ENCODE results near the gene DUSP6. TPM values are rescaled to one million over a fixed set of nuclear protein-coding genes. Genes with fewer than 3 reads are reported as not detected.
A peak's percentile ranks its signal among the peaks of the same experiment; 100 is the strongest.

The DUSP6 gene
- total and polyA plus RNA-seq, 12 donors = 12.3 to 81.8 (median 39.9) TPM

DNA sequence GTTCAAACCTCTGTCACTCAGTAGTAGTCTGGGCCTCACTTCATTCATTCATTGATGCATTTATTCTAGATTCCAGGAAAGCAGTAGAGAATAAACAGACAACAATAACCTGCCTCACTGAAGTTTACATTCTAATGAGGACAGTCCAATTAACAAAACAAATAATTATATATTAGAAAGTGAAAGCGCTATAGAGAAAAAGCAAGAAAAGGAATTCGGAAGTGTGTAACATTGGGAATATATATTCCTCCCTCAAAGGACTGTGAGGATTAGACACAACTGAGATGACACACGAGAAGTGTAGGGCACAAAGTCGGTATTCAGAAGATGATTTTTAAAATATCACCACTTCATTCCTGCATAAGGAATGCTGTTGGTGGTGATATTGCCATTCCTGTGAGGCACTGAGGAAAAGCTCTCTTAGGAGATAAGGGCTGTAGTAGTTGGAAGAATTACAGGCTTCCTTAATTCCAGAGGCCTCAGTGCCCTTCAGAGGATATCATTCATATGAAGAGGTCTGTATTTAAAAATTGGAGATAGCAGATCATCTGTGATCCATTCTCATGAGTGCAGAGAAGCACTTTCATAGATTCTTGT, 3.9 kb upstream of the DUSP6 start:
- H3K4me3 ChIP-seq = no peak overlapping the region
- intact Hi-C loops (cut with DNase I) = no loop called here
- TF ChIP-seq, protein P1, sequence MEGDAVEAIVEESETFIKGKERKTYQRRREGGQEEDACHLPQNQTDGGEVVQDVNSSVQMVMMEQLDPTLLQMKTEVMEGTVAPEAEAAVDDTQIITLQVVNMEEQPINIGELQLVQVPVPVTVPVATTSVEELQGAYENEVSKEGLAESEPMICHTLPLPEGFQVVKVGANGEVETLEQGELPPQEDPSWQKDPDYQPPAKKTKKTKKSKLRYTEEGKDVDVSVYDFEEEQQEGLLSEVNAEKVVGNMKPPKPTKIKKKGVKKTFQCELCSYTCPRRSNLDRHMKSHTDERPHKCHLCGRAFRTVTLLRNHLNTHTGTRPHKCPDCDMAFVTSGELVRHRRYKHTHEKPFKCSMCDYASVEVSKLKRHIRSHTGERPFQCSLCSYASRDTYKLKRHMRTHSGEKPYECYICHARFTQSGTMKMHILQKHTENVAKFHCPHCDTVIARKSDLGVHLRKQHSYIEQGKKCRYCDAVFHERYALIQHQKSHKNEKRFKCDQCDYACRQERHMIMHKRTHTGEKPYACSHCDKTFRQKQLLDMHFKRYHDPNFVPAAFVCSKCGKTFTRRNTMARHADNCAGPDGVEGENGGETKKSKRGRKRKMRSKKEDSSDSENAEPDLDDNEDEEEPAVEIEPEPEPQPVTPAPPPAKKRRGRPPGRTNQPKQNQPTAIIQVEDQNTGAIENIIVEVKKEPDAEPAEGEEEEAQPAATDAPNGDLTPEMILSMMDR (IDR thresholded peaks at IDR 0.05) = no peak
- TF ChIP-seq POLR2A (IDR thresholded peaks at IDR 0.05) = no peak
- WGBS, 4 donors = 91 to 94% (median 92%) methylated on average over 4 of the region's 4 CpGs
- no peaks in the 10 kb centered on the region for H3K9me3 ChIP-seq (replicated peaks in 1 of 3)
- H3K4me1 ChIP-seq (replicated peaks in 1 of 2) = peaks cover 0 to 4% of the 10 kb centered on the region in 2 donors
- no peaks in the 10 kb centered on the region for H3K36me3 ChIP-seq (replicated peaks in 1 of 2)
- no peak overlapping the region for H3K27ac ChIP-seq
- no peak for DNase-seq
- H3K27me3 ChIP-seq = no peaks in the 10 kb centered on the region

DNA sequence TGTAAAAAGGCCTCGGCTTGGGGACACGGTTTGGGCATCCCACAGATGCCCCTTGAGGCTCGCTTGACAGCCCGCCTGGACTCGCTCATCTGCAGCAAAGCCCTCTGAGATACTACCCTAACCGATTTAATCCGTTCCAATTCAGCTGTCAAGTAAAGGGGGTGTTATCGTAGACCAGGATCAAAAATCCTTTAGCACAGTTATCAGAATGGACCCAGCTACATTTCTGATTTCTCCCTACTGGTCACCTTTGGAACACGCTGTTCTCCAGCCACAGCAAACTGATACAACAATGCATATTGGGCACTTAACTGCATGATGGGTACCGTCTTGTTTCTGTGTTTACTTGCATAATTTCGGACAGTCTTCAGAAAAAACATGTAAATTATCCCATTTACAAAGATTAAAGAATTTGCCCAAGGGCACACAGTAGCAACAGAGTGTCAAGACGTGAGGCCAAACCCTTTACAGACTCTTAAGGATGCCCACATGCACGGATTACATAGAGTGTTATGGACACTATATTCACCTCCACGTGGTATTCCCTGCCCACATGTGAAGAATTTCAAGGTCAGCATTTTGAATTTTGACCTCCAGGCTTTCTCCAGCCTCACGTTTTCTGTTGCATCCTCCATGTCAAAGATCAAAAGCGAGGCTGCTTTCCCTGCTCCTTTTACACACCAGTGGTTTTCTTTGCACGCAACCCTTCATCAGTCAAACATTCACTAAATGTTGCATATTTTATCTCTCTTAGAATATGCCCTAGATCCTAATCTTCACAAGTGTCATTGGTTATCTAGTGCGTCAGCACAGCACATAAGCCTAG, 3.2 kb upstream of the DUSP6 start:
- Histone ChIP-seq H3K27me3 (no peaks in the 10 kb centered on the region), H3K27ac (peak overlapping the region in 1 of 5 donors; percentile 98), H3K4me3 (peak overlapping the region in 1 of 4 donors; percentile 72), H3K36me3 (replicated peaks in 1 of 2) (no peaks in the 10 kb centered on the region), H3K9me3 (replicated peaks in 1 of 3) (no peaks in the 10 kb centered on the region), H3K4me1 (replicated peaks in 1 of 2) (peaks cover 0 to 4% of the 10 kb centered on the region in 2 donors)
- 80 to 84% (median 82%) methylated on average over 18 of the region's 18 CpGs for WGBS, 4 donors
- no peak for TF ChIP-seq POLR2A (IDR thresholded peaks at IDR 0.05)
- TF ChIP-seq, protein P1 (IDR thresholded peaks at IDR 0.05) = peak in 1 of 6 experiments; percentile 18
- intact Hi-C loops (cut with DNase I) = no loop called here
- DNase-seq = no peak

DNA sequence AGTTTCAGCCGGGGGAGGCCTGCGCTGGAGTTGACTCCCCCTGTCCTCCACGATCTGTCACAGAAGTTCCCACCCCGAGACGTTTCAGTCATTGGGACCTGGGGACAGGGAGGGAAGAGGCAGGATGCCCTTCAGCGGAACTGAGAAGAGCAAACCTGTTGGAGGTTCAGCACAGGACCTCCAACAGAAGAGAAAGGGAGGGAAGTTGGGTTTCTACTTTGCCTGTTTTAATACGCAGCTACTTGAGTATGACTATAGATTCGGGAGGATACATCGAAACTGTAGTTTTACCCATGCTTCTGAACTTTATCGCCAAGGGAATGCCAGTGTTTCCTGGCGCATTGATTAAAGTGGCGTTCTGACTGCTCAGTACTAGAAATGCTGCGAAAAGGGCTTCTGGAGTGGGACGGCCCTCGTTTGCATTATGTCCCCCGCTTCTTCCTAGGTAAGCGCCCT, 2.3 kb upstream of the DUSP6 start:
- intact Hi-C loops (cut with DNase I) = no loop called here
- peak overlapping the region; percentile 71 to 98 (median 86) for H3K27ac ChIP-seq
- TF ChIP-seq POLR2A (IDR thresholded peaks at IDR 0.05) = no peak

DNA sequence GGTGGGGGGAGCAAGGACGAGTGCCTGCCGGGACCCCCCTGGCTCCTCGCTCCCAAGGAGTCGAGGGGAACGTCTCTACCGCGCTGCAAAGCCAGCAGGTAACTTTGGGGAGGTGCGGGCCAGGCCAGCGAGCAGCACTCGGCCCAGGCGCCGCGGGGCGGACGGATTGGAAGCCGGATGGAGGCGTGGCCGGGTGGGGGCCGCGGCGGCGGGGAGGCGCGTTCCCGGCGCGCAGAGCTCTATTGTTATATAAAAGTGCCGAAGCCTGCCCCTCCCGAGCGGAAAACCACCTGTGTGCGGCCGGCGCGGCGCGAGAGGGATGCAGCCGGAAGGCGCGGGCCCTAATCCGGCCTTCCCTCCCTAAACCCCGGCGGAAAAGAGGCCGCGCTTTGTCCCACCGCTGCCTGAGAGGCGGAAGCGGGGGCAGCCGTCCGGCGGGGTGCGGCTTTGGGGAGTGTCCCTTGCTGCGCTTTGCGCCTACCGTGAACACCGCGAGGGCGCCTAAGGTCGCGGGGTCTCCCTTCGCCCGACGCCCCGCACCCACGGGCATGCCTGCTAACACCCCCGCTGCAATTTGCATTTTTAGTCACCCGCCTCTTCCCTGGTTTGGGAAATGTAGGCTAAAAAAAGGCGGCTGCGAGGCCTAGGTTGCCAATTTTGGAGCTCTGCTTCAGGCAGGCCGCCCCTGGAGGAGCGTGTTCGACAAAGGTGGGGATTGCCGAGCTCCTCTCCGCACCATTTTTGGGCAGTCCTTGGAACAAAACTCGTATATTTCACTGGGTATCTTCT, 1.7 kb upstream of the DUSP6 start:
- 0 to 3% (median 1%) methylated on average over 15 to 74 of the region's 74 CpGs for WGBS, 4 donors
- intact Hi-C loops (cut with DNase I) = no loop called here
- DNase-seq = peak; percentile 63 to 84 (median 73)
- TF ChIP-seq POLR2A (IDR thresholded peaks at IDR 0.05) = peak in 1 of 2 donors; percentile 2
- TF ChIP-seq, protein P1 (IDR thresholded peaks at IDR 0.05) = no peak
- Histone ChIP-seq H3K9me3 (replicated peaks in 1 of 3) (no peaks in the 10 kb centered on the region), H3K27ac (peak overlapping the region; percentile 71 to 98 (median 86)), H3K4me3 (peak overlapping the region in 3 of 4 donors; percentile 65 to 72 (median 68)), H3K4me1 (replicated peaks in 1 of 2) (peaks cover 0 to 4% of the 10 kb centered on the region in 2 donors), H3K27me3 (no peaks in the 10 kb centered on the region), H3K36me3 (replicated peaks in 1 of 2) (peaks cover 0 to 7% of the 10 kb centered on the region in 2 donors)

More for the DNA sequence above, 2.3 kb upstream of the DUSP6 start:
- WGBS, 4 donors = 36 to 58% (median 41%) methylated on average over 15 to 17 of the region's 17 CpGs
- peaks cover 0 to 4% of the 10 kb centered on the region in 2 donors for H3K4me1 ChIP-seq (replicated peaks in 1 of 2)
- H3K4me3 ChIP-seq = peak overlapping the region in 3 of 4 donors; percentile 65 to 72 (median 68)
- H3K9me3 ChIP-seq (replicated peaks in 1 of 3) = no peaks in the 10 kb centered on the region
- no peak for DNase-seq
- no peaks in the 10 kb centered on the region for H3K27me3 ChIP-seq
- peaks cover 0 to under 1% of the 10 kb centered on the region in 2 donors for H3K36me3 ChIP-seq (replicated peaks in 1 of 2)
